ENCODE measurements around the gene RGPD6.
"Not testable (repeated sequence)": the region's sequence is repeated elsewhere in the genome, so short reads cannot be mapped to it uniquely, and the experiment has no call there.

The RGPD6 gene

DNA sequence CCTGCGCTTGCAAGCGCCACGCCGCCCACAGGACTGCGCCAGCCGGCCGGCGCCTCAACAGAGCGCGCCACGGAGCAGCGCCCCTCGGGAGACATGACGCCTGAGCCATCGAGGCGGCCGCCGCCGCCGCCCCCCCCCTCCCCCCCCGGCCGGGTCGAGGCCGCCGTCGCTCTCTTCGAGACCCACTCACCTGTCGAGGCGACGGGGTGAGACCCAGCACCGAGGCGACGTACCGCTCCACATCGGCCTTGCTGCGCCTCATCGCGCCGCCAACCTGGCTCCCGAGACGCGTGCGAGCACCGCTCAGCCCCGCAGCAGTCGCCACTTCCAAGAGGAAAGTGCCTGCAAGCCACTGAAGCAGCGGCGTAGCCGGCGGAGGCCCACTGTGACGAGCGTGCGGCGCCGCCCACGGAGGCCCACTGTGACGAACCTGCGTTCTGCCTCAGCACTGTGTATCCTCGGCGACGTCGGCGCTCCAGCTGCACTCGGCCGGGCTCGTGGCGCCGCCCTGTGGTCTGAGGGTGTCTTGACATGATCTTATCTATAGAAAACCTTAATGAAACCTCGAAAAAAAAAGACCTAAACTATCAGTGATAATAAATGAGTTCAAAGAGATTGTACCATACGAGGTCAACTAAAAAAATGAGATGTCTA, at the start of gene RGPD6:
Gene RGPD6, minus strand, starts transcription at position 460 of the 654 bp plus-strand sequence. Its CDS starts 198 bp downstream, at position 262.
- not testable (repeated sequence) for DNase-seq (ENCODE audit: low read depth)

DNA sequence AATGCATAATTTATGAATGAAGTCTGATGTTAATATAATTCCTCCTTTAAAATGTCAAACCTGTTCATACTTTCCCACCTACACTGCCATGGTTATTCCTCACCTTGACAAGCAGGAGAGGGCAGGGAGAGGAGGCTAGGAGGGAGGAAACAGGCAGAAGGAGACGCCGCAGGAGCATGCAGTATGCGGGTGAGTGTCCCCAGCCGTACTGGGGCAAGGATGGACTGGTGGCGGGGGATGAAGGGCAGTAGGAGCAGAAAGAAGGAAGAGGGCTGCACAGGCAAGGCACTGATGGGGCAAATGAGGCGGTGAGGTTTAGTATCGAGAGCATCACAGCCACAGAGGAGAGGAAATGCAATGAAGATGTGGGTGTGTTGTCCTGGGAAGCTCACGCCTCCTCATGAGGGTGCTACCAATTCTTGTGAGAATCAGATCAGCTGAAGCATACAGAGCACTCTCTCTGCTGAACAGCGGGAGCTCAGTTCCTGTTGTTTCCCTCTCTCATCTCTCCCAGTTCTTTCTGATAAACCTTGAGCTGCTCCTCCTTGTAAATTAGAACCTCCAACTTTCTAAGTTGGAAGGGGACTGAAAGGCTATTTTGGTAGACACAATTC, 42.4 kb upstream of the RGPD6 start:
- DNase-seq (ENCODE audit: low read depth) = not testable (repeated sequence)

DNA sequence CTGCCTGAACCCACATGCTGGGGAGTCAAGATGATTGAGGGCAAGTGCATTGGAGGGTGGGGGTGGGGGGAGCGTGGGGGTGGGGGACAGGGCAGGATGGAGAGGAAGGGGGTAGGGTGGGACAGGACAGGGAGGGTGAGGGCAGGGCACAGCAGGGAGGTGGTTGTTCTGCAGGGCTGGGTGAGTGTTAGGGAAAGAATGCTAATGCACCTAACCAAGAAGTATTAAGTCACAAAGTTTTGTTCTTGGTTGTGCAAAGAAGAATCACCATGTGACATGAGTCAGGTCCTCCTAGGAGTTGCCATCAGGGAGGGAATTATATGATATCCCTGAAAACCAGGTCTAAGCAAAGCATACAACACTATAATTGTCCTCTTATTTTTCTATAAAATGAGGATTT, 36.9 kb upstream of the RGPD6 start:
- DNase-seq (ENCODE audit: low read depth) = not testable (repeated sequence)

DNA sequence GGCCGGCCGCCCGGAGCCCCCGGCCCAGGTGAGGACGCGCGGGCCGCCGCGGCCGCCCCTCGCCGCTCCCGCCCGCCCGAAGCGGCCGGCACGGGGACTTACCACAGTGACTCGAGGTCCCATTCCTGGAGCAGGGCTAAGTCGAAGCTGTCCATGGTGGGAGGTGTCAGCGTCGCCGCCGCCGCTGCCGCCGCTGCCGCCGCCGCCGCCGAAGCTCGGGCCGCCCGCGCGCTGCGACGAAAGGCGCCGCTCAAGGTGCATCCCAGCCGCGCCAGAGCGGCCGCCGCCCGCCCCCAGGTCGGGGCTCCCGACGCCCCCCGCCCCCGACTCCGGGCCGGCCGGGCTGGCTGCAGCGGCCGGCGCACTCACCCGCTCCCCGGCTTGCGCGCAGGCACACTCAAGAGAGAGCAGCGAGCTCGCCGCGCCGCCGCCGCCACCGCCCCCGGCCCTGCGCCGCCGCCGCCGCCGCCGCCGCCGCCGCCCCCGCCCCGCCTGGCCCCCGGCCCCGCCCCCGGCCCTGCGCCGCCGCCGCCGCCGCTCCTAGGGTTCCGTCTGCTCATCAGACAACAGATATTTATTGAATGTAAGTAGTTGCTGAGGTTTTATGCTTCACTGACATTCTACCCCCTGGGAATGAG, 33.7 kb upstream of the RGPD6 start:
- not testable (repeated sequence) for DNase-seq (ENCODE audit: low read depth)

DNA sequence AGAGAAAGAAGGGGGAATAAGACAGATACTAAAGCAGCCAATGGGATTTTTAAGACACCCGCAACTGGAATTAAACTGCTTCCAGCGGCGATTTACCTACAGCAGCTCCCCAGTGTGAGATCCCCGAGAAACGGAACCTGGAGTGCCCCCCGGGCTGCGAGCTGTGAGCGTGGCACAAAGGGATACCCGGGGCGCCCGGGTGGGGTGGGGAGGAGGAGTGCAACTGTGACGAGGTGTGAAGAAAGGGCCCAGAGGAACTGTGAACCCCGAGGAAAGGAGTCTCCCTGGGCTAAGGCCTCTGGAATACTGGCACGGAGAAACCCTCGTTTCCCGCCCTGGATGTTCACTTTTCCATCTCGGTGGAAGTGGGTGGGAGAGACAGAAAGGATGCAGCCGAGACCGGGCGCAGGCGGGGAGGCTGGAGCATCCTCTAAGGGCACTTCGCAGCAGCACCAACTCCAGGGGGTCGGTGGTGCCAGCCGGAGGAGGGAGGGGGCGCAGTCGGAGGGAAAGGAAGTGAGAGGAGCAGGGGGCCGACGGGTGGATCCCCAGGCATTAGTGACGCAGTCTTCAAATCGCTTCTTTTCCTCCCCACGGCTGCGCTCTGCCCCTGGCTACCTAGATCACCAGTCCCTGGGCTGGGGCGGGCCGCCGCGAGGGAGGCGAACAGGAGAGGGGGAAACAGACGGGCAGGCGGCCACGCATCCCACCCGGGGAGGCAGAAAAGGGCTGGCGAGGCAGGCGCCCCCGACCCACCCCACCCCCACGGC, 33.0 kb upstream of the RGPD6 start:
- not testable (repeated sequence) for DNase-seq (ENCODE audit: low read depth)

DNA sequence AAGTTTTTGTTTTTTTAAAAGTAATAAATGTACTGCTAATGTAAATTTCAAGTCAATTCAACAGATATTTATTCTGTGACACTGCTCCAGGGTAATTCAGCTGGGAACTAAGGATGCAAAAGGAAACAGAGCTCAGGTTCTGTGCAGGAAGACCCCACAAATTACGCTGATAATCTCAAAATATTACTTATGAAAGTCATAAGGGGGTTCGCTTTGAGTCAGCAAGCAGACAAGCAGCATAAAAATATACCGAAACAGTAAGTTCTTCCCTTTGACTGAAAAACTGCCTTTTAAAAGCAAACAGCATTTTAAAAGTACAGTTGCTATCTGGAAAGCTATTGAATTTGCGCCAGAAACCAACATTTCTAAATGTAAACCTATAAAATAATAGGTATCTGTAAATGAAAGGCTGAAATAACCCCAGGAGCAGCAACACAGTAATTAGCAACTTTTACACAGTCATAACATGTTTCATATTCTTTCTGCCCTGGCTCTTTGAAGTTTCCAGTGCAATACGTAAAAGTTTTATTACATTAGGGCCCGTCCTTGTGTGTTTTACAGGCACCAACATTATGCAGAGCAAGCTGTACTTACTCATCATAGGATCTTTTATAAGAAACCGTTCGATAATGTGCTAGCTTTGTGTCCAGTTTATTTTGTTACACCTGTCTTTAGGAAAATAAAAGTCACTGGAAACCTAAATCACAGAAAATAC, 31.9 kb upstream of the RGPD6 start:
- not testable (repeated sequence) for DNase-seq (ENCODE audit: low read depth)

DNA sequence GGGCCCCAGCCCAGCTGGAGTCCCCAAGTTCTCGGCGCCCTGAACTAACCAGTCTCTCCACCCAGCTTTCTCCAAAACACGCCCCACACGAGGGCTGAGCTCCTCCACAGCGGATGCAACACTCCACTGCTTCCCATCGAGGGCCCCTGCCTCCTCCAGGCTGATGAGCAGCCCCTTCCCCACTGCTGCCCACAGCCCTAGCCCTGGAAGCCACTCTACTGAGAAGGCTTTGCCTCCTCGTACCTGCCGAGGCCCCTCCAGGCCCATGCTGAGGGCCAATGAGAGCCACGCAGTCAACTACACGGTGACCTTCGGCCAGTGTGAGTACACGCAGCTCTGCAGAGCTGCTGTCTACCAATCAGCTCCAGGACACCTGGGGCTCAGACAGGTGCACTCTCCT, 28.0 kb upstream of the RGPD6 start:
- not testable (repeated sequence) for DNase-seq (ENCODE audit: low read depth)

DNA sequence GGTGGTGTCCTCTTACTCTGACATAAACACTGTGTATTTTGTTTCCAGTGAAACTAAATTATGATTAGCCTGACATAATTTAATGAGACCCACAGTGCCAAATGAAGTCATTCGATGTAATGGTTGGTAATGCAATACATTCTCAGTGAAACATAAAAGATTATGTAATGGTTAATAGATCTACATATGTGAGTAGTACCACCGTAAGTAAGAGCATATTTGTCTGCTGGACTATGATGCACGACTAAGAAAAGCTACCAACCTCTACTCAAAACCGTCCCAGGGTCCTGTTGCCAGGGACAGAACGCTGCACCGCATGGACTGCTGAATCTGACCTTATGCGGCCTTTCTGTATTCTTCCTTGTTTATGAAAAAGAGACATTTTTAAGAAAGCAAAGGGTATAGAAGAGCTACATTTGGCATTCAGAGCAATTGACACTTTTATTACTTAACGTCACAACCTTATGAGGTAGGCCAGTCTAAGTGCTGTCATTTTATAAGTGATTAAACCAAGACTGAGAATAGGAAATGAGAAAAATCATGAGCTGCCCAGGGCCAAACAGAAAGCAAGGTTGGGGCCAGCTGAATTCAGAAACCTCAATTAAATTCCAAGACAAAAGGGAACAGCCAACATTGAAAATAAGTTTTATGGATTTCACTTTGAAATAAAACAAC, 27.0 kb upstream of the RGPD6 start:
- DNase-seq (ENCODE audit: low read depth) = not testable (repeated sequence)

DNA sequence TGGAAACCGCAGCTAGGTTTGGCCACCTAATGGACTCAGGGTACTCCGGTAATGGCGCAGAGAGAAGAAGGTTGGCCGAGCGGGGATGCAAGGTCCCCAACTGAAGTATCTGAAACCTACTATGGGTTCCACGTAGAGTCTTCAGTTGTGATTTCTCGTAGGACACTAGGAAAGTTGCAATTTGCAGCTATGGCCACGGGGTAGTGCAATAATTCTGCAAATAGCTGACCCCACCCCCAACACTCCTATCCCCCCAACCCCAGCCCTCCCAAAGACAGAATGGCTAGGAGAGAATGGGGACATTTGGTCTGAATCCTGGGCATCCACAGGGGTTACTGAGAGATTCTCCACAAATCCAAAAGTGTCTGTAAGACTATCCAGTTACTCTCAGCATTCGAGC, 25.1 kb upstream of the RGPD6 start:
- DNase-seq (ENCODE audit: low read depth) = not testable (repeated sequence)

DNA sequence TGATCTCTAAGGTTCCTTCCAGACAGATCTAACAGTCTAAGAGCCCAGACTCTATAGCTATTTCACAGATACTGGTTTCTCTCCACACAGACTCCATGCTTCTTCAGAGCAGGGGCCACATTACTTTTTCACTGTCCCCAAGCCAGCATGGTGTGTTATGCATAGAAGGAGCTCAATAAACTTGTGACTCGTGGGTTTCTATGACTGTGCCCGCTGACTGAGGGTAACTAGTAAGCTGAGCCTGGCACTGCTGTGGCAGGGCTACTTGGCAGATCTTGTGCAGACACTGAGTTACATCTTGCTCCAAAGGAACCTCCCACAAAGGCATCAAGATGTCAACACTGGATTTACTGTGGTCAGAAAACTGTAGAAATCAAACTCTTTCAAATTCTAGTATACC, 15.0 kb upstream of the RGPD6 start:
- DNase-seq (ENCODE audit: low read depth) = not testable (repeated sequence)

DNA sequence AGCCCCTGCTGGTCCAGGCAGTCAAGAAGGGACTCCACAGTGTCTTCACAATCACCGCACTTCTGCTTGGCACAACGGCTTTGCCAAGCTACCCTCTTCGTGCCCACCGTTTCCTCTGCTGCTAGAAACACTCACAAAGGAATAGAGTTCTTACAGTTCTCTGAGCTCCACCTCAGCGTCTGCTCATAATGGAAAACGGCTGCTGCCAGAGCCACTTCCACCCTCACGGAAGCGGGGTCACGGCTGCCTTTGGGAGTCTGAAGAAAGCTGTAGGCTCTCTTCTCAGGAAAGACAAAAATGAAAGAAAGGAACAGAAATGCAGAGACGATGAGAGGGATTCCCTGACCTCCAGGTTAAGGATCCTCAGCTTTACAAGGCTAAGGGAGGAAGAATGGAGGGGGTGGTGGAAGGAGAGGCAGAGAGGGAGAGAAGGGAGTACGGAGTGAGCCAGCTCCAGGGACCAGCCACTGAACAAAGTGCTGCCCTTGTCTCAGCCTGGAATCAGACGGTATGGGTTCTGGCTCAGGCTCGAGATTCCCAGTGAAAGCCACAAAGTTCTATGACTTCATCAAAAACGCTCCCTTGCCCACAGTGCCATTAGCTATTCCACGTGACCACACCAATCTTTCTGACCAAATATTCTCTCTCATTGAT, 12.8 kb upstream of the RGPD6 start:
- DNase-seq (ENCODE audit: low read depth) = not testable (repeated sequence)

DNA sequence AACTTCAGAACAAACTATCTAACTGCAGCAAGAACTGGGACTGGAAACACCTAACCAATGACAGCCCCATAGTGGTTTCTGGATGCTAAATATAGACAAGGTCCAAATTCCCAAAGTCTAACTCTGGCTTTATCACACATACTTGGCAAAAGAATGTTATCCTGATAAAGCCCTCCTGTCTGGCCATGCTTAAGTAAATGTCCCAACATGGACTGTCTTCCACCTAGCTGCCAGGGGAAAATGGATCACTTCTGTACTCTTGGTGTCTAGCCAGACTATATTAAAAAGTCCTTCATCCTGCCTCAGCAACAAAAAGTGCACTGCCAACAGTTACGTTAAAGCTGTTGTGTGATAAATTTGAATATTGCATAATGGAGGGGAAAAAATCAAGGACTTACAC, 11.5 kb upstream of the RGPD6 start:
- DNase-seq (ENCODE audit: low read depth) = not testable (repeated sequence)

DNA sequence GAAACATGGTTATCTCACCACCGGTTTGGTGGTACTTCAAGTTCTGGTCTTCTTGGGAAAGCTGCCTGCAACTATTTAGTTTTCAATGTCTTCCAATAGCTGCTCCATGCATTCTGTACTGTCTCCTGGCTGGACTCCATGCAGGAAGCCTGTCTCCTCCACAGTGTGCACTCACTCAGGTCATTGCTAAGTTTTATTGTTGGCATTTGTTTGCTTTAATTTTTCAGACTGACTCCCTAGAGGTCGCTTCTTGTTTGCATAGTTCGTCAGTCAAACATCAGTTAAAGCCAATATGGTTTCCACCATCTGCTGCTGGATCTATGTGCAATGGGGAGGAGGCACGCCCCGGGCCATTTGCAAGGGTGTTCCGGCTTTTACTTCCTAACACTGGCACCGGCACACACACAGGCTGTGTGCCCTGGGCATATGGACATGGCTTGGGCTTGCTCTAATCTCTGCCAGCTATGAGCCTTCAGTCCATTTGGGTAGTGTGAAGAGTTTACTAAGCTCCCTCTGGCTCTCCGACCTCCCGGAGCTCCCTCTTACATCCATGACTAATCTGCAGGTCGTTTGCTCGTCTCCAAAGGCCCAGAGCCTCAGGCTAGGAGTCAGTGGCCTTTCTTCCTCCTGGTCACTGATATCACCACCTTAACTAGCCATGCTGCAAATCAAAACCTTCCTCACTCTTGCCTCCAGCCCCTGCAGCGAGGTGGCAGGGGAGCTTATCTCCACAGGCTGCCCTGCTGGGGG, 2.4 kb upstream of the RGPD6 start:
- DNase-seq (ENCODE audit: low read depth) = not testable (repeated sequence)

DNA sequence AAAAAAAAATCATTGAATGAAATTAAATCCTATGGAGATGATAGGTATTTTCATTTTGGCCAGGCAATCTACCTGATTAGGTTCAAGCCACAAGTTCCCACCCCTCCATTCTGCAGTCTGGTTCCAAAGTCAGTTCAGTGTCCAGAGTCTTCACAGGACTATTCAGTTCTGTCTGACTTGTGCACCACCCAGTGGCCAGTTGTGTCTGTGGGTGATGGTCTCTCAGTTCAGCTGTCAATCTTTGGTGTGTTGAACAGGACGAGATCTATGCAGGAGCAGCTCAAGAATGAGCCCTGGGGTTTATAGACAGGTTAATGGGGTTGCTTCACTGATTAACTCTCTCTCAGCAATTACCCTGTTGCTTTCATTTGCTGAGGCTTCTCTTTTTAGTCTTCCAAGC, 1.4 kb upstream of the RGPD6 start:
- DNase-seq (ENCODE audit: low read depth) = not testable (repeated sequence)

DNA sequence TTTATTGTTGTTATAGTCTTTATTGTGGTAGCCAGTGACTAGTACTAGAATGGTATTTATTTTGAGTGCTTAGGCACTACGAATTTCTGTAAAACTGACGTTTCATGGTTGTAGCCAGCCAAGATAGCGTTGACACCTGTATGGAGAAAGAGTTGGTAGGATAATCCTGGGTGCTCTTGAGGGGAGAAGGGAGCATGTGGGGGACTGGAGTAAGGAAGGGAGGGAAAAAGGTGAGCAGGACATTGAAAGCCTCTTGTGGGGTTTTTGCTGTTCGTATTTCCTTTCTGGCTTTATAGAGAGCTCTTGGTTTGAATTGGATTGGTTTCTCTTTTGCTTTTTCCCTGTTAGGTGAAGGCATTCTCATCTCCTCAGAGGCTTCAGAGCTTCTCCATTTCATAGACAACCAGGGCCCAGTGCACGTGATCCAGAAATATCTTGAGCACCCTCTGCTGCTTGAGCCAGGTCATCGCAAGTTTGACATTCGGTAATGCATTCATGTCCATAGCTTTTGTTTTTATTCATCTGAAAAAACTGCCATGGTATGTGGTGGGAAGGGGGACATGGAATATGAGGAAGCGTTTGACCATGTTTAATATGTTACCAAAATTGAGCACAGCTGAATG, 77.2 kb downstream of the RGPD6 start:
- DNase-seq (ENCODE audit: low read depth) = not testable (repeated sequence)

DNA sequence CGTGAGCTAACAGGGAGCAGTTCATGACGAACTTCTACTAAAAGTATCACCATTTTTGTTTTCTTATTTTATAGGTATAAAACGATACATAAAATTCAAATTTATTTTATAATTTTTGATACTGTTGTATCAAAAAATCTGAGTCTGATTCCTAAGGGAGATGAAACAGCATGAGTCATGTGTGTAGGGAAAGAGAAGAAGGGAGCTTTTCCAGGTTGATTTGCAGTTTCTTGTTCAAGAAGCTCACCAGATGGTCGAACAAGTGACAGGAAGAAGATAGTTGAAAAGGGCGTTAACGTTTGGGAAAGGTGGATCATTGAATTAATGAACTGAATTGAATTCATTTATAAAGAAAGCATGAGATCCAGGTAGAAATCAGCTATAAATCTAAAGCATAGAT, 81.0 kb downstream of the RGPD6 start:
- DNase-seq (ENCODE audit: low read depth) = not testable (repeated sequence)

DNA sequence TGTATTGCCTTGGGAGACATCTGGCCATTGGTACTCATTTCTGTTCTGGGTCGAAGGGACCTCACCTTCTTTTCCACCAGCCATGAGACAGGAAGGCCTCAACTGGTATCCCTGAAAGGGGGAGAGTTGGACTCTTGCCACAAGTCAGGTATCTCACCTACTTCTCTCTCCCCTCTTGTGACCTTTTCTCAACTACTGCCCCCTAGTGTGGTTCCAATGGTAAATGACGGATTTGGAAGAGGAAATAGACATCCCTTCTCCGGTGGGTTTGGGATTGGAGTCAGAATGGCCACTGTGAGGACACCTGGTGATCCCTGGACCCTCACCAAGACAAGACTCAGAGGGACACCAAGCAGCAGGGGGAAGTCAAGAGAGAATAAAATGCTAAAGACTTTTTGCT, 82.5 kb downstream of the RGPD6 start:
- DNase-seq (ENCODE audit: low read depth) = not testable (repeated sequence)

DNA sequence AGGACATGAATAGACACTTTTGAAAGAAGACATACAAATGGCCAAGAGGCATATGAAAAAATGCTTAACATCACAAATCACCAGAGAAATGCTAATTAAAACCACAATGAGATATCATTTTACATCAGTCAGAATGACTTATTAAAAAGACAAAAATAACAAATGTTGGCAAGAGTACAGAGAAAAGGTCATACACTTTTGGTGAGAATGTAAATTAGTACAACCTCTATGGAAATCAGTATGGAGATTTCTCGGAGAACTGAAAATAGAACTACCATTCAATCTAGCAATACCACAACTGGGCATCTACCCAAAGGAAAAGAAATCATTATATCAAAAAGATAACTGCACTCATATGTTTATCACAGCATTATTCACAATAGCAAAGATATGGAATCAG, 88.0 kb downstream of the RGPD6 start:
- DNase-seq (ENCODE audit: low read depth) = not testable (repeated sequence)

DNA sequence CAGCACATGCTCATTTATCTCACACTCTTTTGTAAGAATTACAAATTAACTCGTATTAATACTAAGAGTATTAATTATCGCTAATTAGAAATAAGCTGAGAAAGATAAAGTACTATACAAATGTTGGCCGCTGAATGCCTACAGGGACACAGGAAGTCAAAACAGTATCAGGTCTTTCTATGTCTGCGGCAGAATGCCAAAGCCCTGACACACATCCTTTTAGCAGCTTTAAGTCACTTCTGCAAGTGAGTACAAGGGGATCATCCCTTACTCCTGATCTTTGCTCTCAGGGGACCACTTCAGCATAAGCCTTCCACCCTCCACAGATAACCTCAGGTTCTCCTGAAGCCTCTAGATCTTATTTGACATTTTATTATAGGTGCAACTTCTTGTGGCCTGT, 94.3 kb downstream of the RGPD6 start:
- not testable (repeated sequence) for DNase-seq (ENCODE audit: low read depth)

All from amniotic epithelial cell (primary cell).